GM23338 (cell line): ENCODE data around the gene CACNA1B. TPM values are rescaled to one million over a fixed set of nuclear protein-coding genes. Genes with fewer than 3 reads are reported as not detected.

Source experiments
- ATAC-seq: fragments of 200-7000 bp; cut with Tn5 transposase; 3 replicates; pipeline ENCODE4 v1.9.1; 2020
- DNase-seq: peaks from one replicate; pipeline ENCODE4 v3.0.0-alpha.2; 2015; ENCODE audit warnings: low spot score
- H2AFZ ChIP-seq: fragments of 200-600 bp; sonication (generic); 2 replicates; pipeline ENCODE4 v1.8.0; 2016; ENCODE audit warnings: antibody characterized with exemption, mild to moderate bottlenecking, moderate library complexity
- H3F3A ChIP-seq: fragments of 200-600 bp; sonication (generic); replicated peaks from 2 replicates; pipeline ENCODE4 v1.8.0; 2017; ENCODE audit warnings: antibody characterized with exemption, mixed run types, low read depth
- H3K27ac ChIP-seq: fragments of 200-600 bp; sonication (generic); 2 replicates; pipeline ENCODE4 v1.6.1; 2016; ENCODE audit warnings: low read depth
- H3K27me3 ChIP-seq: fragments of 200-600 bp; sonication (generic); 2 replicates; pipeline ENCODE4 v1.8.0; 2016; ENCODE audit warnings: mild to moderate bottlenecking, mixed run types, moderate library complexity; ENCODE audit not compliant: insufficient read depth
- H3K36me3 ChIP-seq: fragments of 200-600 bp; sonication (generic); 2 replicates; pipeline ENCODE4 v1.8.0; 2016; ENCODE audit warnings: mild to moderate bottlenecking; ENCODE audit not compliant: insufficient read depth
- H3K4me1 ChIP-seq: fragments of 200-600 bp; sonication (generic); 2 replicates; pipeline ENCODE4 v1.8.0; 2016; ENCODE audit warnings: mild to moderate bottlenecking, moderate library complexity; ENCODE audit not compliant: insufficient read depth
- H3K4me2 ChIP-seq: fragments of 200-600 bp; sonication (generic); 2 replicates; pipeline ENCODE4 v1.7.1; 2017; ENCODE audit warnings: mixed run types
- H3K4me3 ChIP-seq: fragments of 200-600 bp; sonication (generic); 2 replicates; pipeline ENCODE4 v1.6.1; 2016; ENCODE audit warnings: mixed run types
- H3K79me2 ChIP-seq: fragments of 200-600 bp; sonication (generic); replicated peaks from 2 replicates; pipeline ENCODE4 v1.8.0; 2017; ENCODE audit warnings: mild to moderate bottlenecking; ENCODE audit not compliant: insufficient read depth
- H3K9me2 ChIP-seq: fragments of 200-600 bp; sonication (generic); 2 replicates; pipeline ENCODE4 v1.8.0; 2017; ENCODE audit not compliant: insufficient read depth
- H4K20me1 ChIP-seq: fragments of 200-600 bp; sonication (generic); replicated peaks from 2 replicates; pipeline ENCODE4 v1.8.0; 2017; ENCODE audit warnings: mild to moderate bottlenecking; ENCODE audit not compliant: insufficient read depth
- H3K27ac Mint-ChIP-seq: 2 replicates; pipeline ENCODE4 v1.8.0; 2020; ENCODE audit warnings: inconsistent platforms, mild to moderate bottlenecking, moderate library complexity, mixed read lengths
- H3K27me3 Mint-ChIP-seq: 3 replicates; pipeline ENCODE4 v1.8.0; 2022; ENCODE audit warnings: low read depth, mild to moderate bottlenecking, moderate library complexity, mixed read lengths, inconsistent platforms; ENCODE audit not compliant: insufficient read depth, poor library complexity
- H3K36me3 Mint-ChIP-seq: 3 replicates; pipeline ENCODE4 v1.8.0; 2021; ENCODE audit warnings: low read depth, mild to moderate bottlenecking, inconsistent platforms, moderate library complexity, mixed read lengths
- H3K4me1 Mint-ChIP-seq: 3 replicates; pipeline ENCODE4 v1.8.0; 2020; ENCODE audit warnings: mild to moderate bottlenecking, inconsistent platforms, mixed read lengths
- H3K4me3 Mint-ChIP-seq: 3 replicates; pipeline ENCODE4 v1.8.0; 2021; ENCODE audit warnings: moderate library complexity, mild to moderate bottlenecking, inconsistent platforms, mixed read lengths
- H3K9me3 Mint-ChIP-seq: 3 replicates; pipeline ENCODE4 v1.8.0; 2020; ENCODE audit warnings: moderate library complexity, mild to moderate bottlenecking, inconsistent platforms, mixed read lengths
- CREB1 ChIP-seq: fragments of 250-450 bp; sonication (Bioruptor Pico); IDR thresholded peaks from 2 replicates; pipeline ENCODE4 v1.5.0; 2020; ENCODE audit warnings: low read depth, mild to moderate bottlenecking, moderate library complexity
- EZH2 ChIP-seq: fragments of 200-600 bp; sonication (generic); IDR thresholded peaks from one replicate; pipeline ENCODE4 v1.8.0; 2017; ENCODE audit warnings: antibody characterized with exemption, mild to moderate bottlenecking, low read depth; ENCODE audit not compliant: unreplicated experiment
- ZNF114 ChIP-seq: fragments of 250-450 bp; sonication (Bioruptor Pico); IDR thresholded peaks from 2 replicates; pipeline ENCODE4 v1.5.0; 2020; ENCODE audit warnings: mild to moderate bottlenecking, moderate library complexity
- ZNF331 ChIP-seq: fragments of 250-450 bp; sonication (Bioruptor Pico); IDR thresholded peaks from 2 replicates; pipeline ENCODE4 v1.5.0; 2020; ENCODE audit warnings: low read depth, mild to moderate bottlenecking, moderate library complexity
- polyA plus RNA-seq: library from polyadenylated mRNA; unstranded; fragments of >200 nt; fragmentation: Nextera tagmentation; extraction: Ambion mirVana; gene quantifications from 2 replicates; pipeline ENCODE4 v1.2.1, GENCODE V29; 2016
- total RNA-seq: library from RNA; depleted of rRNA; stranded (reverse); fragments of >200 nt; shearing (Covaris generic); gene quantifications from 2 replicates; pipeline ENCODE4 v1.2.3, GENCODE V29; 2014
- TF ChIP-seq, protein P1 (sequence below): fragments of 250-450 bp; sonication (Bioruptor Pico); IDR thresholded peaks from 2 replicates; pipeline ENCODE4 v1.5.0; 2020; ENCODE audit warnings: mild to moderate bottlenecking, moderate library complexity
- TF ChIP-seq, protein P2 (sequence below), 2 experiments: fragments of 200-600 bp in 1 of 2; sonication (generic) in 1 of 2; conservative IDR thresholded peaks; 2 replicates each; pipeline versions ENCODE4 v1.5.1 to v1.6.1; 2016 to 2017; ENCODE audit warnings: antibody characterized with exemption in 2 of 2, low read depth in 2 of 2, mild to moderate bottlenecking in 2 of 2, moderate library complexity in 1 of 2

The CACNA1B gene
- total and polyA plus RNA-seq, 2 experiments from 2014 or later = 1.1 to 10.4 TPM

DNA sequence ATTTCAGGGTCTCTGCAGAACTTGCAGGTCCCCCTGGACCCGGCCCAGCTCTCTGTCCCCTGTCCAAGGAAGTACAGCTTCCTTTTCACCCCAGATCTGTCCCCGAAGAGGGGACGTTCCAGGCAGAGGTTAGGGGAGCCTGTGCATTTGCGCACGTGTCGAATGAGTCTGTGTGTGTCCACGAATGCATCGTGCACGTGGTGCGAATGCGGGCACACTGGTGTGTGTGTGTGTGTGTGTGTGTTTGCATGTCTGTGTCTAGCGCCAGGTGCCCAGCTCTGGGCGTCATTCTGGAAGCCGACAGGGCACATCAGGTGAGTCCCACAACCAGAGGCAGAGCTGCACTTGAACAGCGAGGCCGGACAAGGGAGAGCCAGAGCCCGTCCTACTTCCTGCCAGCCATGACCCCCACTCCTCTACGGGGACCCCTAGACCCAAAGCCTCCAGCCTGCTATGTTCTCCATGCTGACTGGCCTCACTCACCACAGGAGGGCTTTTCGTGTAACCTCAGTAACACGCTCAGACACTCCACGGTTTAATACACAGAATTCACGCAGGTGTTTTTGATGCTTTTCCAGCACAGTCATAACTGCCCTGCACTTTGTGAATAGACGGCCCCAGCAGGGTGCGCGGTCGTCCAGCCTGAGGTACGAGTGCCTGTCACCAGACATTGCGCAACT lies 41.3 kb upstream of the CACNA1B start (continued):
- TF ChIP-seq, protein P1, sequence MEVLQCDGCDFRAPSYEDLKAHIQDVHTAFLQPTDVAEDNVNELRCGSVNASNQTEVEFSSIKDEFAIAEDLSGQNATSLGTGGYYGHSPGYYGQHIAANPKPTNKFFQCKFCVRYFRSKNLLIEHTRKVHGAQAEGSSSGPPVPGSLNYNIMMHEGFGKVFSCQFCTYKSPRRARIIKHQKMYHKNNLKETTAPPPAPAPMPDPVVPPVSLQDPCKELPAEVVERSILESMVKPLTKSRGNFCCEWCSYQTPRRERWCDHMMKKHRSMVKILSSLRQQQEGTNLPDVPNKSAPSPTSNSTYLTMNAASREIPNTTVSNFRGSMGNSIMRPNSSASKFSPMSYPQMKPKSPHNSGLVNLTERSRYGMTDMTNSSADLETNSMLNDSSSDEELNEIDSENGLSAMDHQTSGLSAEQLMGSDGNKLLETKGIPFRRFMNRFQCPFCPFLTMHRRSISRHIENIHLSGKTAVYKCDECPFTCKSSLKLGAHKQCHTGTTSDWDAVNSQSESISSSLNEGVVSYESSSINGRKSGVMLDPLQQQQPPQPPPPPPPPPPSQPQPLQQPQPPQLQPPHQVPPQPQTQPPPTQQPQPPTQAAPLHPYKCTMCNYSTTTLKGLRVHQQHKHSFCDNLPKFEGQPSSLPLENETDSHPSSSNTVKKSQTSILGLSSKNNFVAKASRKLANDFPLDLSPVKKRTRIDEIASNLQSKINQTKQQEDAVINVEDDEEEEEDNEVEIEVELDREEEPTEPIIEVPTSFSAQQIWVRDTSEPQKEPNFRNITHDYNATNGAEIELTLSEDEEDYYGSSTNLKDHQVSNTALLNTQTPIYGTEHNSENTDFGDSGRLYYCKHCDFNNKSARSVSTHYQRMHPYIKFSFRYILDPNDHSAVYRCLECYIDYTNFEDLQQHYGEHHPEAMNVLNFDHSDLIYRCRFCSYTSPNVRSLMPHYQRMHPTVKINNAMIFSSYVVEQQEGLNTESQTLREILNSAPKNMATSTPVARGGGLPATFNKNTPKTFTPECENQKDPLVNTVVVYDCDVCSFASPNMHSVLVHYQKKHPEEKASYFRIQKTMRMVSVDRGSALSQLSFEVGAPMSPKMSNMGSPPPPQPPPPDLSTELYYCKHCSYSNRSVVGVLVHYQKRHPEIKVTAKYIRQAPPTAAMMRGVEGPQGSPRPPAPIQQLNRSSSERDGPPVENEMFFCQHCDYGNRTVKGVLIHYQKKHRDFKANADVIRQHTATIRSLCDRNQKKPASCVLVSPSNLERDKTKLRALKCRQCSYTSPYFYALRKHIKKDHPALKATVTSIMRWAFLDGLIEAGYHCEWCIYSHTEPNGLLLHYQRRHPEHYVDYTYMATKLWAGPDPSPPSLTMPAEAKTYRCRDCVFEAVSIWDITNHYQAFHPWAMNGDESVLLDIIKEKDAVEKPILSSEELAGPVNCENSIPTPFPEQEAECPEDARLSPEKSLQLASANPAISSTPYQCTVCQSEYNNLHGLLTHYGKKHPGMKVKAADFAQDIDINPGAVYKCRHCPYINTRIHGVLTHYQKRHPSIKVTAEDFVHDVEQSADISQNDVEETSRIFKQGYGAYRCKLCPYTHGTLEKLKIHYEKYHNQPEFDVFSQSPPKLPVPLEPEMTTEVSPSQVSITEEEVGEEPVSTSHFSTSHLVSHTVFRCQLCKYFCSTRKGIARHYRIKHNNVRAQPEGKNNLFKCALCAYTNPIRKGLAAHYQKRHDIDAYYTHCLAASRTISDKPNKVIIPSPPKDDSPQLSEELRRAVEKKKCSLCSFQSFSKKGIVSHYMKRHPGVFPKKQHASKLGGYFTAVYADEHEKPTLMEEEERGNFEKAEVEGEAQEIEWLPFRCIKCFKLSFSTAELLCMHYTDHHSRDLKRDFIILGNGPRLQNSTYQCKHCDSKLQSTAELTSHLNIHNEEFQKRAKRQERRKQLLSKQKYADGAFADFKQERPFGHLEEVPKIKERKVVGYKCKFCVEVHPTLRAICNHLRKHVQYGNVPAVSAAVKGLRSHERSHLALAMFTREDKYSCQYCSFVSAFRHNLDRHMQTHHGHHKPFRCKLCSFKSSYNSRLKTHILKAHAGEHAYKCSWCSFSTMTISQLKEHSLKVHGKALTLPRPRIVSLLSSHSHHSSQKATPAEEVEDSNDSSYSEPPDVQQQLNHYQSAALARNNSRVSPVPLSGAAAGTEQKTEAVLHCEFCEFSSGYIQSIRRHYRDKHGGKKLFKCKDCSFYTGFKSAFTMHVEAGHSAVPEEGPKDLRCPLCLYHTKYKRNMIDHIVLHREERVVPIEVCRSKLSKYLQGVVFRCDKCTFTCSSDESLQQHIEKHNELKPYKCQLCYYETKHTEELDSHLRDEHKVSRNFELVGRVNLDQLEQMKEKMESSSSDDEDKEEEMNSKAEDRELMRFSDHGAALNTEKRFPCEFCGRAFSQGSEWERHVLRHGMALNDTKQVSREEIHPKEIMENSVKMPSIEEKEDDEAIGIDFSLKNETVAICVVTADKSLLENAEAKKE = no peak
- no peak for TF ChIP-seq EZH2
- no peak for TF ChIP-seq ZNF331 (CRISPR knock-in tag)
- TF ChIP-seq CREB1 (CRISPR knock-in tag) = no peak

DNA sequence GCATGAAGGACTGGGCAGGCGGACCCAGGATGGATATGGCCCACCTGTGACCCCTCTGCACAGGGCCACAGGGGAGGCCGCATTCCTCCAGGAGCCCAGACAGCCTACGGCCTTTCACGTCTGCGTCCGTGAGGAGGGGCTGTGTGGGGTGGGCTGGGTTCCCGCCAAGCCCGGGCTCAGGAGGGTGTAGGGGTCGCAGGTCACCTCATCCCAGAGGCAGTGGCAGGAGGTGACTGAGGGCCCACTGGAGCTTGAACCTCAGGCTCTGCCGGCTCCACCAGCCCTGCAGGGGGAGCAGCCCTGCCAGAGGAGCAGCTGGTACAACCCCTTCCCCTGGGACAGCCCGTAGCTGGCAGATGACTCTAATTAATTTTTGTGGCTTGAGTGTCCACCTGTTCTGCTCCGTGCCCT lies 40.7 kb upstream of the CACNA1B start:
- ATAC-seq = peak; percentile 66
- no peaks in the 10 kb centered on the region; the same call in 2 of the 3 replicates for H3K4me1 Mint-ChIP-seq
- no peak overlapping the region for H3K4me3 Mint-ChIP-seq

More for the DNA sequence above, 40.7 kb upstream of the CACNA1B start:
- Histone ChIP-seq H3K9me2 (no peaks in the 10 kb centered on the region), H3F3A (no peaks in the 10 kb centered on the region; the same call in 1 of the 2 replicates), H2AFZ (no peak overlapping the region), H3K79me2 (no peaks in the 10 kb centered on the region), H4K20me1 (no peaks in the 10 kb centered on the region; the same call in 1 of the 2 replicates), H3K4me2 (no peak overlapping the region), H3K27ac (no peak overlapping the region), H3K4me3 (no peak overlapping the region), H3K36me3 (peaks cover 7% of the 10 kb centered on the region; the same call in 1 of the 2 replicates), H3K4me1 (no peaks in the 10 kb centered on the region; the same call in 1 of the 2 replicates), H3K27me3 (no peaks in the 10 kb centered on the region)
- Mint-ChIP-seq H3K27ac (no peak overlapping the region), H3K27me3 (peaks cover 5% of the 10 kb centered on the region), H3K9me3 (no peaks in the 10 kb centered on the region), H3K36me3 (peaks cover 25% of the 10 kb centered on the region)
- peak; percentile 49 for DNase-seq
- TF ChIP-seq, protein P2, sequence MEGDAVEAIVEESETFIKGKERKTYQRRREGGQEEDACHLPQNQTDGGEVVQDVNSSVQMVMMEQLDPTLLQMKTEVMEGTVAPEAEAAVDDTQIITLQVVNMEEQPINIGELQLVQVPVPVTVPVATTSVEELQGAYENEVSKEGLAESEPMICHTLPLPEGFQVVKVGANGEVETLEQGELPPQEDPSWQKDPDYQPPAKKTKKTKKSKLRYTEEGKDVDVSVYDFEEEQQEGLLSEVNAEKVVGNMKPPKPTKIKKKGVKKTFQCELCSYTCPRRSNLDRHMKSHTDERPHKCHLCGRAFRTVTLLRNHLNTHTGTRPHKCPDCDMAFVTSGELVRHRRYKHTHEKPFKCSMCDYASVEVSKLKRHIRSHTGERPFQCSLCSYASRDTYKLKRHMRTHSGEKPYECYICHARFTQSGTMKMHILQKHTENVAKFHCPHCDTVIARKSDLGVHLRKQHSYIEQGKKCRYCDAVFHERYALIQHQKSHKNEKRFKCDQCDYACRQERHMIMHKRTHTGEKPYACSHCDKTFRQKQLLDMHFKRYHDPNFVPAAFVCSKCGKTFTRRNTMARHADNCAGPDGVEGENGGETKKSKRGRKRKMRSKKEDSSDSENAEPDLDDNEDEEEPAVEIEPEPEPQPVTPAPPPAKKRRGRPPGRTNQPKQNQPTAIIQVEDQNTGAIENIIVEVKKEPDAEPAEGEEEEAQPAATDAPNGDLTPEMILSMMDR (conservative IDR thresholded peaks at IDR 0.05; ENCODE audit: low read depth in 2 of 2) = peak; percentile 26 to 34; a peak in 3 of 4 replicates
- no peak for TF ChIP-seq ZNF114 (CRISPR knock-in tag)
